Measurements from ENCODE around the gene AGAP1.

The AGAP1 gene

DNA sequence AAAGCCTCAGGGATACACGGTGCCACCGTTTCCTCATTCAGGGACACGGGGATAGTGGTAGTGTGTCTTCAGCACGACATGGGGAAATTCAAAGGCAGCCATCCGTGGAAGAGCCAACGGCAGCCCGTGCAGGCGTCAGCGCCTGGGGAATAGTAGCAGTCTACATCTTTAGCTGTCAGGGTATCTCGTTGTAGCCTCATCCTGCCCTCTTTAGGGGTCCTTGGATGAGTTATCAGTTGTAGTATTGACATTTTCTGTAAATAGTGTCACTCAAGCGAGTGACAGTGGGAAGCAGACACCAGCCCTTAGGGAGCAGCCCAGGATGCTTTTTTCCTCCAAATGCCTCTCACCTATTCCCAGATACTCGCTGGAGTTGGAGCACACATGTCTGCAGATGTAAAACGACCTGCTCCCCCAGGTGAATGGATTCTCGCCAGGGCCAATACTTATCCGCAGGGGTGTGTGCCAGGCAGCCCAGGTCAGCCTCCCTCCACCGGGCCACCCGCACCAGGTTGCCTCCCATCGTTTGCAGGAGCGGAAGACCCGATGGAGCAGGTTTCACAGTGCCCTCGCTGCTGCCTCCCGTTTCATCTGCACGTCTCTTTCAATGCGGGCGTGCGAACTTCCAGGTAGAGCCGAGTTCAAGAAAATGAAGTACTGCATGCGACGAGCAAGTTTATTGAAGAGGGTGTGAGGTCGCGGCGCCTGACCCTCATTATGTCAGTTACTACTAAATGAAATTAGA lies 41.0 kb downstream of the AGAP1 start:
- no peak for DNase-seq

GRCh38 chr2:235535423-235536130 lies 41.7 kb downstream of the AGAP1 start:
- DNase-seq = no peak

GRCh38 chr2:235536711-235537110 lies 42.9 kb downstream of the AGAP1 start:
- no peak for DNase-seq

GRCh38 chr2:235537186-235537585 lies 43.3 kb downstream of the AGAP1 start:
- no peak for DNase-seq

GRCh38 chr2:235537587-235537986 lies 43.7 kb downstream of the AGAP1 start:
- DNase-seq = no peak

- DNase-seq = no peak
Observed at GRCh38 chr2:235538144-235538639, 44.3 kb downstream of the AGAP1 start.

DNA sequence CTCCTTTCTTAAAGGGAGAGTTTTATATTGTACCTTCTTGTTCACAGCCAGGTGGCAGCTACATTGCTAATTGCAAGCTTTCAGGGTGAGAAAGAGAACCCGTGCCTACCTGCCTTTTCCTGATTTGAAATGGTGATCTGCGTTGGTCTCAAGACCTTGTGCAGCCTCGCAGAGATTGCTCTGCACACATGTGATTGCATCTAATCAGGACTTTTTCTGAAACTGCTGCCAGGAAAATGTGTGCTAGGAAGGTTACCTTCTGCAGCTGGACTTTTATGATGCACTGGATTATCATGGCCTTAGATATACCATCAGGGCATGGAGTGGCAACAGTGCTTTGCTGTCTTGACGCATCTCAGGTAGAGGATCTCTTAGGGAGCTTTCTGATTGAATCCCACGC lies 45.1 kb downstream of the AGAP1 start:
- DNase-seq = no peak

DNA sequence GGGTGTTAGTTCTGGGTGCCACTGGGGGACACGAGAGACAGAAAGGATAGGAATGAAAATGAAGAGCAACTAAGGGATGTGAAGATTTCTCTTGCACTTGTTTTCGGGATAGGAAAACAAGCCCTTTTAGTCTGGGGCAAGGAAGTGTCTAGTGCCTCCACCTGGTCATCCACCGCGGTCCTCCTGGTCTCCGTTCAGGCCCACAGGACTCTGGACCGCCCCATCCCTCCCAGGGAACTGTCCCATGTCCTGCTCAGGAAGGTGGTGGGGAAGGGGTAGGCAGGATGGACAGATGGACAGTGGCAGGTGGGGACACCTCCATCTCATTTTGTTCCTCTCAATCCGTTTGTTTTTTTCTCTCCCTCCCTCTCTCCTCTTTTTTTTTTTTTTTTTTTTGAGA lies 45.9 kb downstream of the AGAP1 start:
- DNase-seq = no peak

GRCh38 chr2:235541016-235541415 lies 47.2 kb downstream of the AGAP1 start:
- DNase-seq = no peak

- DNase-seq = no peak
Observed at GRCh38 chr2:235541838-235542549, 48.2 kb downstream of the AGAP1 start.

DNA sequence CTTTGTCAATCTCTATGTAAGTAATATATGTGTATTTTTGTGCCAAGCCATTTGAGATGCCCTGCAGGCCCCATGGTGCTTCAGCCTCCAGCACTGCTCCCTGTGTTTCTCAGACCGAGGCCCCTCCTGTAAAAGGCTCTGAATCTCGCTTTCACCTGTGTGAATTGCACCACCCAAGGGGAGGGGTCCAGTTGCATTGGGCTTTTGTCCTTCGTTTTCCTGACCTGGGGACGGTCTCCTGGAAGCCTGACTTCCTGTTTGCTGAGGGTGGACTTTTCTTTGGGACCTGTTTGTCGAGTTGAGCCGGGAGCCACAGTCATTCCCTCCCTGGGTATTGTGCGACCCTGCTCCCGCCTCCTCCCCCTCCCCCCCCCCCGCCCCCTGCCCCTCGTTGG lies 48.9 kb downstream of the AGAP1 start:
- no peak for DNase-seq

DNA sequence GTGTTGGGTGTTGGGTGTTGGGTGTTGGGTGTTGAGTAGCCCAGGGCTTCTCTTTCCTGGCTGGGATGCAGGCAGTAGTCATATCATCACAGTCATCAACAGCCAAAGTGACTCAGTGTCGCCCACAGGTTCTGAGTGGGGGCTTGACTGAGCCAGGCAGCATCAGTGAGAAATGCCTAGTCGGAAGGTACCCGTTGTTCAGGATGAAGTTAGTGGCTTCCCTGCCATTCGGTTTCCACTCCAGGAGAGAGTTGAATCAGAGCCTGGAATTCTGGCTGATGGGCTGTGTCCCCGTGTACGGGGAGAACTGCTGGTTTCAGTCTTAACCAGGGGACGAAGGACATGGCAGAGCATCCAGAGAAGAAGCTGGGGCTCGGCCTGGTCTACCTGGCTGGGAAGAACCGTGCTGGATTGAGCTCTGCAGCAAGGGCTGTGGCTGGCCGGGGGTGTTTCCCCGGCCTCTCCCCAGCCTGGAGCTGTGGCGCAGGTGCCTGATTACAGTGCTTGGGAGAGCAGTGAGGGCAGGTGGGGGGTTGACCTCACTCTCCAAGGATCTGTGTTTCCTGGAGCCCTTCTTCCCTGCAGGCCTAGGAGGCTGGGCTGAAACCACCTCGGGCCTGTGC lies 49.4 kb downstream of the AGAP1 start:
- DNase-seq = peak; percentile 35

- DNase-seq = no peak
Observed at GRCh38 chr2:235543851-235544688, 50.2 kb downstream of the AGAP1 start.

GRCh38 chr2:235544689-235544969 lies 50.8 kb downstream of the AGAP1 start:
- DNase-seq = no peak

- DNase-seq = no peak
Observed at GRCh38 chr2:235545339-235546150, 51.7 kb downstream of the AGAP1 start.

GRCh38 chr2:235546151-235546435 lies 52.2 kb downstream of the AGAP1 start:
- no peak for DNase-seq

GRCh38 chr2:235546436-235546835 lies 52.6 kb downstream of the AGAP1 start:
- DNase-seq = no peak

- DNase-seq = no peak
Observed at GRCh38 chr2:235549735-235550377, 56.0 kb downstream of the AGAP1 start.

DNA sequence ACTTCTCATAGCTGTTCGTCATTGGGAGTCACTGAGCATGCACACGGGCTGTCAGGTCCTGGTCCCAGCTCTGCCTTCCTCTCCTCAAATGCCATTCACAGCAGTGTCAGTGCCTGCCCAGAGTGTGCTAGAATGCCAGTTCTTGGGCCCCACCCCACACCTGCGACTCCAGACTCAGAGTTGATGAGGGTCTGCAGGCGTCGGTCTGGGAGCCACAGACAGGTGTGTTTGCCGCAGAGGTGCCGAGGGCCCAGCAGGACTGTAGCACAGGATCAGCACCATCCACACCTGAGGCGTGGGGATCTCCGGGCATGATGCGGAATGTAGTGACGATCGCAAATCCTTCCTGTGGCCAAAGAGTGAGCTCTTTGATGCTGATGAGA lies 56.5 kb downstream of the AGAP1 start:
- no peak for DNase-seq

DNA sequence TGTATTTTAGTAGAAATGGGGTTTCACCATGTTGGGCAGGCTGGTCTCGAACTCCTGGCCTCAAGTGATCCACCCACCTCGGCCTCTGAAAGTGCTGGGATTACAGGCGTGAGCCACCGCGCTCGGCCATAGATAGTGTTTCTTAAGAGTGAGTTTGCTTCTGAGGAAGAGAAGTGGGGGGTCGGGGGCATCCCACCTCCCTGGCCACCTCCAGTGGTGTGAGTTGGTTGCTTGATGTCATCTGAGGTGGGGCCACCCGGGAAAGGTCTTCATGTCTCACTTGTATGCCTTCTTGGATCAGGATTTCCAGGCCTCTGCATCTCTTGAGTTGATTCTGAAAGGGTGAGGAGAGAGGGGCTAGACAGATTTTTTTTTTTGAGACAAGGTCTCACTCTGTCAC lies 57.1 kb downstream of the AGAP1 start:
- DNase-seq = no peak

DNA sequence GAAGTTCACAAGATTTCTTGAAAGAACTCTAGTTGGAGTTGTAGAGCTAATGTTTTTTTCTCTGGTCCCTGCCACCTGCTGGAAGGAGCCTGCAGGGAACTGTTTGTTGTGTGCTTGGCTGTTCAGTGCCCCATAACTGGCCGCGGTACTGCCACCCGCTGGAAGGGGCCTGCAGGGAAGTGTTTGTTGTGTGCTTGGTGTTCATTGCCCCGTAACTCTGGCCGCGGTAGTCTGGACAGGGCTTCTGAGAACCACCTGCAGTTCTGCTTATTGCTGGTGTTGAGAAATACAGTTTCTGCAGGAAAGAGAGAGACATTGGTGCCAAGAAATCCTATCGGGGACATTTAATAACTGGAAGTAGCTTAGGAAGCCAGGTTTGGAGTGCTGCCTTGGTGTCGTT lies 58.1 kb downstream of the AGAP1 start:
- DNase-seq = no peak

DNA sequence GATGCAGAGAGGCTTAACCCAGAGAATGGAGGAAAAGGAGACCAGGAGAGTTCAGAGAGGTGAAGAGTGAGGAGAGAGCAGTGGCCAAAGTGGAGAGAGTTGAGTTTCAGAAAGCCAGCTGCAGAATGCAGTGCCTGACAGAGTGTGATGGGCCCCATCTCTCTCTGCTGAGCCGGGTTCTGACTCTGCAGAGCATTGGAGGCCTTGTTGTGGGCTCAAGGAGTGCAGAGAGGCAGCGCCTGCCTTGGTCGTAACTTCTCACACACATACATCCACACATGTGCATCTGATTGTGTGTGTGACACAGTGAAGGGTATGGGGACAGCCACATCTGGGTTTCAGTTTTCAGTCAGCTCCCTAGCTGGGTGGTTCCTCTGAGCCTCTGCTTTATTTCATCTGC lies 58.8 kb downstream of the AGAP1 start:
- DNase-seq = no peak
